ENCODE measurements around the gene STK35. TPM values are rescaled to one million over a fixed set of nuclear protein-coding genes. Genes with fewer than 3 reads are reported as not detected.

STK35 gene
- total RNA-seq, 1 experiment from 2014 or later, result 16.5 TPM

DNA sequence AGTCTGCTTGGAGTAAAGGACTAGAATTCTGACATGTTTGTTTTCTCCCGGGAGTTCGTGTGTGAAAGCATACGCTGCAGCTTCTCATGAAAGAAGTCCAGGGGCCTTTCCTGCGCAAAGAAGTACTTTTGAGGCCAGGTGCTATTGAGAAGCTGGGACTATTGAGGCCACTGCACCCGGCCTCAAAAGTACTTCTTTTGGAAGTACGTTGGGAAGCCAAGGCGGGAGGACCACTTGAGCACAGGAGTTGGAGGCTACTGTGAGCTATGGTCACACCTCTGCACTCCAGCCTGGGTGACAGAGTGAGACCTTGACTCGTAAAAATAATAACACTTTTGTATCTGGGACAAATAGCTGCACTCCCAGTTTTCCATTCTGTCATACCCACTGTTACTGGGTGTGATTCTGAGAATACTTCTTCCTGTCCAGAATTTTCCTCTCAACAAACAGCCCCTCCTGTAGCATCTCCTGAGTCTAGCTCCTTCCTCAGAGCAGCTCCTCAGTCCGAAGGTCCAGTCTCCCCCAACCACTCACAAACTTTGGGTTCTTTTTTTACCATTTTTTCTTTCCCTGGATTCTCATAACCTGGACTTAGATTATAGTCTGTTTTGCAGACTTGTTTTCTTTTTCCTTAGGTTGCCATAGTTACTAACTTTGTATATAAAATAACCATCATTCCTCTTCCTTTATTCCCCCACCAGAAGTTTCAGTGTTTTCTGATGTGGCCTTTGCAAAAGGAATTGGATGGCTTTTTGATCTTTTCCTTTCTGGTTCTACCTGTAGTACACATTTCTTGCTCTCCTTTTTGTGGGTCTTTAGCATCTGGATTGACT, 12.7 kb downstream of the STK35 start:
- CTCF ChIA-PET, result interaction anchor here (0.5 to 1.0 kb wide), 2 partner anchors 20 to 154 kb away, joined by 3 to 4 read pairs; no protein-coding TSS in a partner anchor
- DNase-seq, result no peak
- H3K36me3 Mint-ChIP-seq (ENCODE audit: insufficient read depth, unreplicated experiment), result peaks cover 7% of the 10 kb centered on the region
- no peaks in the 10 kb centered on the region for H3K27me3 Mint-ChIP-seq (ENCODE audit: unreplicated experiment)
- intact Hi-C loops (cut with micrococcal nuclease; ENCODE audit: unreplicated experiment), result no loop called here
- no peak overlapping the region for H3K4me3 Mint-ChIP-seq (ENCODE audit: low read depth, unreplicated experiment)
- no peak overlapping the region for H3K27ac Mint-ChIP-seq (ENCODE audit: unreplicated experiment)
- no peaks in the 10 kb centered on the region for H3K9me3 Mint-ChIP-seq (ENCODE audit: low read depth, unreplicated experiment)
- TF ChIP-seq CTCF (IDR thresholded peaks at IDR 0.05; ENCODE audit: unreplicated experiment), result no peak
- no TSS peak for BruUV-seq (replicated peaks)
- peaks cover 42% of the 10 kb centered on the region for H3K4me1 Mint-ChIP-seq (ENCODE audit: low read depth, unreplicated experiment)

DNA sequence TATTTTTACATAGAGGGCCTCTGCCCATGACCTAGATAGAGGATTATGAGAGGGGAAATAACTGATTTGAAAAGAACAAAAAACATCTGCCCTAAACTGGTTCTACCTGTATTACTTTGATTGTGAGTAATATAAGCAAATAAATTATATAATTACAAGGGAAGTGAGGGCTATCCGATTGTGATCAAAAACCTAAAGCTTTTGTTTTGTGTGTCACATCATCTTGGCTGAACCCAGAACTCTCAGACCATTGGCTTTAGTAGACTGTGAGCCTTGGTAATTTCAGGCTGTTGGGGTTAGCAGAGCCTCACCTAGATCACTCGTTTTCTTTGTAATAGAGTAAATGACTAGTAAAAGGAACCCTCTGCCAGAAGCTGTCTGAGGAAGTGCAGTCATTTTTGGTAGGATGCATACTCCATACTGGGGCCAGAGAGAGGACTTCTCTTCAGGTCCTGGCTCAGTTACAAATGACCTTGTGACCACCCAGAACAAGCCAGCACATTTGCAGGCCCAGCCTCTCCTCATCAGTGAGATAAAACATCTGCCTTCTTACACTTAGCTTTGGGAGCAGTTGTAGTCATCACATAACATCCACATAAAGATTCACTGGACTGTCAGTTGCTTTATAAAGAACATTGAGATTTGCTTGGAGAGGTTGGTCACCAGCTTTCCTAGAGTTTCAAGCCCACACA, 13.5 kb downstream of the STK35 start:
- H3K4me3 Mint-ChIP-seq (ENCODE audit: low read depth, unreplicated experiment), result no peak overlapping the region
- no TSS peak for BruUV-seq (replicated peaks)
- peaks cover 36% of the 10 kb centered on the region for H3K4me1 Mint-ChIP-seq (ENCODE audit: low read depth, unreplicated experiment)
- DNase-seq, result no peak
- TF ChIP-seq CTCF (IDR thresholded peaks at IDR 0.05; ENCODE audit: unreplicated experiment), result no peak
- H3K9me3 Mint-ChIP-seq (ENCODE audit: low read depth, unreplicated experiment), result no peaks in the 10 kb centered on the region
- CTCF ChIA-PET, result interaction anchor here (0.5 to 1.0 kb wide), 2 partner anchors 19 to 154 kb away, joined by 3 to 4 read pairs; no protein-coding TSS in a partner anchor
- H3K27ac Mint-ChIP-seq (ENCODE audit: unreplicated experiment), result no peak overlapping the region
- H3K36me3 Mint-ChIP-seq (ENCODE audit: insufficient read depth, unreplicated experiment), result peaks cover 7% of the 10 kb centered on the region
- H3K27me3 Mint-ChIP-seq (ENCODE audit: unreplicated experiment), result no peaks in the 10 kb centered on the region
- intact Hi-C loops (cut with micrococcal nuclease; ENCODE audit: unreplicated experiment), result no loop called here

- Mint-ChIP-seq H3K4me3 (ENCODE audit: low read depth, unreplicated experiment) (no peak overlapping the region), H3K36me3 (ENCODE audit: insufficient read depth, unreplicated experiment) (peaks cover 7% of the 10 kb centered on the region), H3K27ac (ENCODE audit: unreplicated experiment) (no peak overlapping the region), H3K4me1 (ENCODE audit: low read depth, unreplicated experiment) (peaks cover 30% of the 10 kb centered on the region), H3K9me3 (ENCODE audit: low read depth, unreplicated experiment) (no peaks in the 10 kb centered on the region), H3K27me3 (ENCODE audit: unreplicated experiment) (no peaks in the 10 kb centered on the region)
- intact Hi-C loops (cut with micrococcal nuclease; ENCODE audit: unreplicated experiment), result no loop called here
- CTCF ChIA-PET, result no interaction called here
- no peak for TF ChIP-seq CTCF (IDR thresholded peaks at IDR 0.05; ENCODE audit: unreplicated experiment)
- DNase-seq, result no peak
- no TSS peak for BruUV-seq (replicated peaks)
These were observed 14.7 kb downstream of the STK35 start for GRCh38 chr20:2116170-2116940.

DNA sequence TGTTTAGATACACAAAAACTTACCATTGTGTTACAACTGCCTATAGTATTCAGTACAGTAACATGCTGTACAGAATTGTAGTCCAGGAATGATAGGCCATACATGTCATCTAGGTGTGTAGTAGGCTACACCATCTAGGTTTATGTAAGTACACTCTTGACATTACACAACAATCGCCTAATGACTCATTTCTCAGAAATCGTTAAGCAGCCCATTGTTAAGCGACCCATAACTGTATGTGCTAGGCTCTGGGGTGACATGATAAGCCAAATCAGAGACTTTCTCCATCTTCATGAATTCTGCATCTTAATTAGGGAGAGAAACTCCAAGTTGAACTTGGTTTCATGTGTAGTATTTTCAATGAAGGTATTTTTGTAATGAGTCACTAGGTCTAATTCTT, 17.2 kb downstream of the STK35 start:
- intact Hi-C loops (cut with micrococcal nuclease; ENCODE audit: unreplicated experiment), result no loop called here
- BruUV-seq (replicated peaks), result no TSS peak

More for the DNA sequence above, 17.2 kb downstream of the STK35 start:
- no peak for TF ChIP-seq CTCF (IDR thresholded peaks at IDR 0.05; ENCODE audit: unreplicated experiment)
- Mint-ChIP-seq H3K27ac (ENCODE audit: unreplicated experiment) (no peak overlapping the region), H3K9me3 (ENCODE audit: low read depth, unreplicated experiment) (no peaks in the 10 kb centered on the region), H3K4me3 (ENCODE audit: low read depth, unreplicated experiment) (no peak overlapping the region), H3K36me3 (ENCODE audit: insufficient read depth, unreplicated experiment) (peaks cover 7% of the 10 kb centered on the region), H3K27me3 (ENCODE audit: unreplicated experiment) (no peaks in the 10 kb centered on the region), H3K4me1 (ENCODE audit: low read depth, unreplicated experiment) (peaks cover 35% of the 10 kb centered on the region)
- CTCF ChIA-PET, result no interaction called here
- DNase-seq, result no peak

Data from Calu3 (cell line).